ENCODE results near the gene FOXB1.

FOXB1 gene

GRCh38 chr15:59999612-60000112, 4.4 kb upstream of the FOXB1 start:
- DNase-seq: no peak

DNA sequence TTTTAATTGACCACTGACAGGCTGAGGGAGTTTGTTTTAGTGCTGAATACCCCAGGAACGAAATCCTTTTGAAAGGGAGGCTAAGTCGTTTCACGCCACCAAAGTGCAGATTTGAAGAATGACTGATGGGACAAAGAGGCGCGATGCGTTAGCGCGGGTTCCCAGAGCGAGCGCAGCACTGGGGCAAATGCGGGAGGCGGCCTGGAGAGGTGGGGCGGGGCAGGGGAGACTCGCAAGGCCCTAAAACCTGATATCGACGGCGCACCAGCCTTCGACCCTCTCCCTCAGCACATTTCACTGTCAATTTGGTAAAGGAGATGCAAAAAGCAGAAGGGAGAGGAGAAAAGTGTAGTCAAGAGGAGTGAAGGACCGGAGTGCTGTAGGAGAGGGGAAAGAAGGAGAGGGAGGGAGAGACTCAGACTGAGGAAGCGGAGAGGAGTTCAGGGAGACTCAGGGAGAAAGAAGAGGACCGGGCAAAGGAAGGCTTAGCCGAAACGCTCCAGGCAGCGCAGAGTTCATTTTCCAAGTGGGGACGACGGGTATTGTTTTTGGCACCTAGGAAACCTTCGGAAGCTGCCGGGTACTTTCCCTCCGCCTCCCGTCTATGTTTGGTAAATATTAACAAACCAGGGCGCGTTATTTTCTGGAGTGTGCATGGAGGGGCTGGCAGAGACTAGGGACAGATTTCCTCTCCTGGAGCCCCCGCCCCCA, 3.8 kb upstream of the FOXB1 start:
- DNase-seq: no peak

DNA sequence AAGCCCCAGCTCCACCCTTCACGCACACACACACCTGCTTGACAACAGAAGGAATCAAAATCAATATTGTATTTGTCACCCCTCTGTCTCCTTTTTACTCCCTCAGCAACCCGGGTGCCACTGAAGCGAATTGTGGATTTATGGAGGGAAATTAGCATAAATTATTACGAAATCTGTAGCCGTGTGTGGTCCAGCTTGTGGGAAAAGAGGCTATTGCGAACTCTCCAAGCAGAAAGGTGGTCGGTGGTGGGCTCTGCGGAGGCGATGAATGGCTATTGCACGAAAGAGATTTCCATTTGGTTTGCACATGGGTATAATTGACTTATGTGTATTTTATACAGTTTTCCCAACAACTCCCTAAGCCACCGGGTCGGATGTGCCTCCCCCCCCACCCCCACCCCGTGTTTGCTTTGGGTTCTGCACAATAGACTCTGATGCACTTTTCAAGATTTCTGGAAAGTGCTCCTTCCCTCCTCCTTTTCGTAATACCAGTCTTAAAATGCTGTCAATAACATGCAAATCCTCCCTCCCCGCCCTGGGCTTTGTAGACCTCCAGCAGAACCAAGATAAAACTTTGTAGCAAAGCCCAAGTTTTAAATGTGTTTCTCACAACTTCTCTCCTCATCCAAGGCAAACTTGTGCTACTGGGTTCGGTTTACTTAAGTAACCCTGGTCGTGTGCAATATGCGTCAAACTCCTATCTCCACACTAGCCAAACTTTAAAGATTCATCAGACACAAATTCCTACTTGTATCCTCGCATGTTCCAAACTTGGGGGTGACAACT, 3.1 kb upstream of the FOXB1 start:
- DNase-seq: no peak

DNA sequence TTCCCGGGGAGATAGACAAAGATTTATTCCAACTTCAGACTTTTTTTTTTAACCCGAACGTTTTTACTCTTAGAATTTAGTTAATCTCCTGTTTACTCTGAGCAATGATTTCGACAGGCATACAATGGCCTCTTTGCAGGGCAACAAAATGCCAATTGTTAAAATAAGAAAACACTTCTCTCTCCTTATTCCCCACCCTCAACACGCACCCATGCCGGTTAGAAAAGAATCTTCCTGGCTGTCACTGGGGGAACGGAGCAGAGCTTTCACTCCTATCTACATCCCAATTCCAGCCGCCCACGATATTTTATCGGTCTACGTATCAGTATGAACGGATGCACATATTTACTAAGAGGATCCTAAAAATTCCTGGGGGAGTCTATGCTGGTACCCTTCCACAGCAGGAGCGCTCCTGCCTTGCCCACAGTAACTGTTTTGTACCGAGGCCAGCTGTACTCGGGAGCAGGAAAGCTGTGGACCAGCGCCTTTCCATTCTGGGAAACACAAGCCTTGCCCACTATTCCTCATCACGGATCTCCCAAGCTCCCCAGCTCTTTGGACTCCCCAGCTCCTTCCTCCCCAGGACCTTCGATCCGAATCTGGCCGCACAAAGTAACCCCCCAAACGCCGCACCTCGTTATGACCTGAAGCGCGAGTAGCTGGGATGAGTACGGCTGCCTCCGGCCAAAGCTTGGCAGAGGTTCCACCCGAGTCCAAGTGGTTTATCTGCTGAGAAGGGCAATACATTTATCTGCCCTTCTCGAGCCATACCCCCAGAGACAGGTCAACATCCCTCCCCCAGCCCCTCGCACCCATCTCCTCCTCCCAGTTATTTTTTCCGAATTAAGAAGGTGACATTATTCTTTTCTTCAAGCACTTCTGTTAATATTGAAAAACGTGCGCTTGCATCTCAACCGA, 2.2 kb upstream of the FOXB1 start:
- DNase-seq: no peak

DNA sequence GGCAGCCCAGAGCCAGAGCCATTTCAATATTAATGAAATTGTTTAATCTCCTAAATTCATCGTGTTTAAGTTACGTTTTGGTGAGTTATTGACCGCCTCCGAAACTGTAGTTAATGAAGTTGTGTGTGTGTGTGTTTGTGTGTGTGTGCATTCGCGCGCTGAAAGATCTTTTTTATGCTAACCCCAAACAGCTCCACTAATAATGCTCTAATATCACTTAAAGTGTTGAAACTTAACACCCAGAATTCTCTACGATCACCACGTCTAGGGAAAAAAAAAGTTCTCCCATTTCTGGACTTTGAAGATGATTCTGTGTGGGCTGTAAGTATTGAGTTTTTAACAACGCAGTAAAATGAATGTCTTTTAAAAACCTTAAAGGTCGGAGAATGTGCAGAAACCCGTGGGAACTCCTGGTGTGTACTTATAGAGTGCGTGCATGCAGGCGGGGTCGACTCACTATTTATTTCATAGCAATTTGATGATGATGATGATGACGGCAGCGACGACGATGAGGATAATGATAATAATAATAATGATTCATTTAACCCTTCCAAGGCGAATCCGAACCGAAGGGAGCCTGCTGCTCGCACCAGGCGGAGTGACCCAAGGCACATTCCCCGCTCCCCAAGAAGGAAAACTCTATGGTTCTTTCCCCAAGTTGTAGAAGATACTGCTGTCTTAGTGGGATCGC, 1.4 kb upstream of the FOXB1 start:
- no peak for DNase-seq

DNA sequence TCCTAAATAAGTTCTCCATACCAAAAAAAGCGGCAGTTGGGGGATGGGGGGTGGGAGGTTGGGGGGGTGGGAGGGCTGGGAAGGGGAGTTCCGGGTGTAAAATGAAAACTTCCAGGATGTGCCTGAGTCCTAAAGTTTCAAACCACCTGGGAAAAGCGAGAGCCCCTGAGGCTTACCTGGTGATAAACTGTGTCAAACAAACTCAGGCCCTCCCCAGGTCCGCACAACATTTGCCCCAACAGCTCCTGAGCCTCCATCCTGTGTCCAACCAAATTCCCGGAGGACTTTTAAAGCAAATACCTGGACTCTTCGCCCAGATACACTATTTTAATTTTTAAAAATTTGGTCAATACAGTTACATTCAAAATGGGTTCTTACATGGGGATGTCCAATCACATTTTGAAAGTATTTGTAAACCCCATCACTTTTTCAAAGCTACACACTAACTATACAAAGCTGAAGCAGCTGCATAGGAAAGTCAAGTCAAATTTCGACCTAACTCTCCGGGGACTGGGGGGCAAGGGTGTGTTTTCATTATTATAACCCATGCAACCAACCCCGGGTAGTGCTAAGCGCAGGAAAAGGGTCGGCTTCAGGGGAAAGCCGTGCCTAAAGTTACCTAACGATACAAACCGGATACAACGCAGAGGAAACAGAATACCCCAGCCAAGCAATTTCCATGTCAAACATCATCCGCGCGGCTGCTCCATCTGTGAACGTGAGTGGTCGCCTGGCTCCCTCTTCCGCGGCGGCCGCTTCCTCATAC, 685 bp upstream of the FOXB1 start:
- no peak for DNase-seq

GRCh38 chr15:60004846-60005351, 788 bp downstream of the FOXB1 start:
- no peak for DNase-seq

DNA sequence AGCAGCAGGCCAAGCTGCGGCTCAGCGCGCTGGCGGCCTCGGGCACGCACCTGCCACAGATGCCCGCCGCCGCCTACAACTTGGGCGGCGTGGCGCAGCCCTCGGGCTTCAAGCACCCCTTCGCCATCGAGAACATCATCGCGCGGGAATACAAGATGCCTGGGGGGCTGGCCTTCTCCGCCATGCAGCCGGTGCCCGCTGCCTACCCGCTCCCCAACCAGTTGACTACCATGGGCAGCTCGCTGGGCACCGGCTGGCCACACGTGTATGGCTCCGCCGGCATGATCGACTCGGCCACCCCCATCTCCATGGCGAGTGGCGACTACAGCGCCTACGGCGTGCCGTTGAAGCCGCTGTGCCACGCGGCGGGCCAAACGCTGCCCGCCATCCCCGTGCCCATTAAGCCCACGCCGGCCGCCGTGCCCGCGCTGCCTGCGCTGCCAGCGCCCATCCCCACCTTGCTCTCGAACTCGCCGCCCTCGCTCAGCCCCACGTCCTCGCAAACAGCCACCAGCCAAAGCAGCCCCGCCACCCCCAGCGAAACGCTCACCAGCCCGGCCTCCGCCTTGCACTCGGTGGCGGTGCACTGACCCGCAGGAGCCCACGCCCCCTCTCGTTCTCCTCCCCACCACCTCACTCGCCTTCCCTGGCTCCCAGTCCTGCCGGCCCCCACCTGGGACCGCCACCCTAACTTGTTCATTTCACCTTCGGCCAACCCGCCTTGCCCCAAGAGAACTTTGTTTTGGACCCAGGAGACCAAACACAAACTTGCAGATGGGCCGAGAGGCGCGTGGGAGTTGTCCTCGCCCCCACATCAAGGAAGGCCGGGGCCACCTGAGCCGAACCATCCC, 1.5 kb downstream of the FOXB1 start:
- DNase-seq: no peak

GRCh38 chr15:60006203-60006862, 2.2 kb downstream of the FOXB1 start:
- DNase-seq: peak; percentile 53

GRCh38 chr15:60006873-60007272, 2.8 kb downstream of the FOXB1 start:
- no peak for DNase-seq

DNA sequence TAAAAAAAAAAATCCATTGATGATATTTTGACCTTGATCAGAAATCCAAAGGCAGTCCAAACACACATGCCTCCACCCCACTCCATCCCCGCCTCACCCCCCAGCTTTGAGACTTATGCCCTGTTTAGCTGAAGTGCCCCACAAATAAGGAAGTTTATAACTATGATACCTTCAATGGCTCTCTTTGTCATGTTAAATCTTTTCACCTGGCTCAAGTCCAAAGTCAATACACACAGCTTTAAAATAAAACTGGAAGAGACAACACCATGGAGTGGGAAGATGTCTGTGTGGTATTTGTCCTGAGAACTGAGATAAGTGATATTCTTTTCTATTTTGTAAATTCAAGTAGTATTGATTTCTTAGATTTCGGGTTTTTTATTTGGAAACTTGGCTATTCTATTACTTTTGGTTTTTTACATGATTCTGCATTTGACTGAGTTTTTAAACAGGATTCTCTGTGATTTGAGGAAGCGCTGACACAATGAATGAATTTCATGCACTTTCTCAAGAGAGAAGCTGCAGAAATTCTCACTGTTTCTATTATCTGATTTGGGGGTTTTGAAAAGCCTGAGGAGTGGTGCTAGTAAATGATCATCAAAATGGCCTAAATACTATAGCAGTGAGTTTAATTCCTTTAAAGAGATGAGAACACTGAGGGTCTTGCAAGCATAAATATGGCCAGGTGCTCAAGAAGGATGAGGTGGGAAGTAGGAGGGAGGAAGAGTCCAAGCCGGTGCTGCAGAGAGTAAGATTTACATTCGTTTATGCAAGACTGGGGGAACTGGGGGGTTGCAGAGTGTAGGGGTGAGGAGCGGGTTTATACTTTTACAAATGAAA, 5.2 kb downstream of the FOXB1 start:
- DNase-seq: no peak

GRCh38 chr15:60009980-60010732, 6.0 kb downstream of the FOXB1 start:
- DNase-seq: no peak

DNA sequence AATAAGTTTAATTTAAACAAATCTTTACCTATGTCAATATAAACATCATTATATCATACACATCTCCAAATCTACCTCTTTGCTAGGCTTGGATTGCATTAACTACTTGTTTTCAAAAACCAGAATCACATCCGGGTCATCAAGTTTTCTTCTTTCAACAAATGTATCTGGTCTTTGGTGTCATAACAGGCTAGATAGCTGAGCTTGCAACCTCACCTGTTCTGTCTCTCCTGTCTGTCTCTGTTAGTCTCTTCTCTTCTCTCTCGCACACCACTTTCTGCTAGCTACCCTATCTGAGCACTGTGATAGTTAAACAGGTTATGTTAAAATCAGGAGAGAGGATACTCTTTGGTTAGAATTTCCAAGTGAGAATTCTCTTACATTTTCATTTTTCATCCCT, 6.7 kb downstream of the FOXB1 start:
- DNase-seq: no peak

- no peak for DNase-seq
These were observed 8.6 kb downstream of the FOXB1 start for GRCh38 chr15:60012695-60013094.

GRCh38 chr15:60017538-60018520, 13.7 kb downstream of the FOXB1 start:
- peak; percentile 34 for DNase-seq

GRCh38 chr15:60020736-60021135, 16.6 kb downstream of the FOXB1 start:
- DNase-seq: no peak
